NCI-H2196 treated with DMSO at 0.1 percent for 48 hours (cell line): ENCODE data around the gene FEM1B.

Experiments used
- DNase-seq: peaks from one replicate; lab custom pipeline; 2025; ENCODE audit not compliant: unreplicated experiment; lab: John Stamatoyannopoulos, UW

Gene FEM1B

GRCh38 chr15:68321229-68321628 is 43.7 kb downstream of the FEM1B start:
- no peak for DNase-seq

- DNase-seq = no peak
Observed at GRCh38 chr15:68322796-68323195, 45.3 kb downstream of the FEM1B start.

GRCh38 chr15:68325726-68326125 is 48.2 kb downstream of the FEM1B start:
- no peak for DNase-seq

GRCh38 chr15:68326711-68327354 is 49.3 kb downstream of the FEM1B start:
- no peak for DNase-seq

- DNase-seq = no peak
Observed at GRCh38 chr15:68328443-68328842, 50.9 kb downstream of the FEM1B start.

GRCh38 chr15:68328964-68329363 is 51.4 kb downstream of the FEM1B start:
- DNase-seq = no peak

- DNase-seq = no peak
Observed at GRCh38 chr15:68330416-68330815, 52.9 kb downstream of the FEM1B start.

- no peak for DNase-seq
Observed at GRCh38 chr15:68330901-68331300, 53.4 kb downstream of the FEM1B start.

- DNase-seq = no peak
Observed at GRCh38 chr15:68332266-68332665, 54.7 kb downstream of the FEM1B start.

GRCh38 chr15:68333775-68334470 is 56.4 kb downstream of the FEM1B start:
- DNase-seq = no peak

GRCh38 chr15:68334661-68335124 is 57.1 kb downstream of the FEM1B start:
- DNase-seq = no peak

- DNase-seq = no peak
Observed at GRCh38 chr15:68335251-68335650, 57.7 kb downstream of the FEM1B start.

GRCh38 chr15:68335655-68336054 is 58.1 kb downstream of the FEM1B start:
- DNase-seq = no peak

- no peak for DNase-seq
Observed at GRCh38 chr15:68336516-68336915, 59.0 kb downstream of the FEM1B start.

- DNase-seq = no peak
Observed at GRCh38 chr15:68337826-68338225, 60.3 kb downstream of the FEM1B start.

GRCh38 chr15:68339481-68339880 is 61.9 kb downstream of the FEM1B start:
- no peak for DNase-seq

- no peak for DNase-seq
Observed at GRCh38 chr15:68340726-68341671, 63.5 kb downstream of the FEM1B start.

GRCh38 chr15:68341760-68342725 is 64.5 kb downstream of the FEM1B start:
- DNase-seq = no peak

GRCh38 chr15:68343579-68344225 is 66.2 kb downstream of the FEM1B start:
- DNase-seq = no peak

- no peak for DNase-seq
Observed at GRCh38 chr15:68344600-68344999, 67.1 kb downstream of the FEM1B start.
